HepG2 (cell line): ENCODE data around the gene ATOH8. TPM values are rescaled to one million over a fixed set of nuclear protein-coding genes. Genes with fewer than 3 reads are reported as not detected.

Source experiments
- ATM ChIP-seq: fragments of 450-650 bp; IDR thresholded peaks from 2 replicates; pipeline ENCODE4 v1.7.1; 2017; ENCODE audit warnings: mild to moderate bottlenecking, borderline replicate concordance
- EED ChIP-seq: sonication (generic); formaldehyde crosslinking; IDR thresholded peaks from 2 replicates; pipeline ENCODE4 v1.5.0; 2020; ENCODE audit warnings: mild to moderate bottlenecking, missing genetic modification reagents
- ERF ChIP-seq: IDR thresholded peaks from 2 replicates; pipeline ENCODE4 v1.6.1; 2018; ENCODE audit warnings: missing biosample characterization, missing genetic modification reagents
- ESRRA ChIP-seq: sonication (generic); formaldehyde crosslinking; IDR thresholded peaks from 2 replicates; pipeline ENCODE4 v1.5.1; 2020; ENCODE audit warnings: mild to moderate bottlenecking, low read depth, missing genetic modification reagents
- KDM2A ChIP-seq: sonication (generic); formaldehyde crosslinking; IDR thresholded peaks from 2 replicates; pipeline ENCODE4 v1.4.0; 2020; ENCODE audit warnings: low read depth, missing genetic modification reagents, borderline replicate concordance
- KMT2A ChIP-seq: sonication (generic); formaldehyde crosslinking; IDR thresholded peaks from 2 replicates; pipeline ENCODE4 v1.4.0; 2020; ENCODE audit warnings: missing genetic modification reagents
- MAZ ChIP-seq, 2 experiments: sonication (generic) in 1 of 2; formaldehyde crosslinking in 1 of 2; IDR thresholded peaks; 2 replicates each; pipeline versions ENCODE4 v1.5.0 to v1.6.1; 2012 to 2020; ENCODE audit warnings: low read depth in 2 of 2, mild to moderate bottlenecking in 2 of 2, borderline replicate concordance in 1 of 2, improper control_type of control experiment in 1 of 2, low read length in 1 of 2, missing genetic modification reagents in 1 of 2, moderate library complexity in 1 of 2
- MBNL3 ChIP-seq: fragments of 250-450 bp; sonication (Bioruptor Pico); conservative IDR thresholded peaks from 2 replicates; pipeline ENCODE4 v1.8.0; 2022; ENCODE audit warnings: mild to moderate bottlenecking, inconsistent platforms
- MYC ChIP-seq: sonication (generic); formaldehyde crosslinking; IDR thresholded peaks from 2 replicates; pipeline ENCODE4 v1.9.0; 2021; ENCODE audit warnings: missing genetic modification reagents, borderline replicate concordance
- REPIN1 ChIP-seq: sonication (generic); formaldehyde crosslinking; IDR thresholded peaks from 2 replicates; pipeline ENCODE4 v1.8.0; 2022; ENCODE audit warnings: missing genetic modification reagents, low read depth, mild to moderate bottlenecking, borderline replicate concordance
- RFX1 ChIP-seq: fragments of 450-650 bp; IDR thresholded peaks from 2 replicates; pipeline ENCODE4 v1.6.1; 2017
- TOE1 ChIP-seq: sonication (generic); formaldehyde crosslinking; IDR thresholded peaks from 2 replicates; pipeline ENCODE4 v1.4.0; 2020; ENCODE audit warnings: mild to moderate bottlenecking, missing genetic modification reagents
- ZFX ChIP-seq: sonication (generic); formaldehyde crosslinking; IDR thresholded peaks from 2 replicates; pipeline ENCODE4 v1.4.0; 2020; ENCODE audit warnings: mild to moderate bottlenecking, low read depth, missing genetic modification reagents, moderate library complexity
- ZMAT3 ChIP-seq: sonication (generic); formaldehyde crosslinking; conservative IDR thresholded peaks from 2 replicates; pipeline ENCODE4 v1.7.0; 2021; ENCODE audit warnings: missing genetic modification reagents
- ZNF546 ChIP-seq: sonication (generic); formaldehyde crosslinking; conservative IDR thresholded peaks from 2 replicates; pipeline ENCODE4 v1.8.1; 2023; ENCODE audit warnings: mild to moderate bottlenecking, missing genetic modification reagents
- ZNF720 ChIP-seq: sonication (generic); formaldehyde crosslinking; IDR thresholded peaks from 2 replicates; pipeline ENCODE4 v1.4.0; 2020; ENCODE audit warnings: missing genetic modification reagents
- ZNF768 ChIP-seq: sonication (generic); formaldehyde crosslinking; IDR thresholded peaks from 2 replicates; pipeline ENCODE4 v1.4.0; 2020; ENCODE audit warnings: missing genetic modification reagents
- polyA plus RNA-seq, 8 experiments: library from polyadenylated mRNA; depleted of rRNA in 3 of 8; stranded (reverse) in 7 of 8; unstranded in 1 of 8; fragments of >200 nt; fragmentation: Illumina TruSeq in 4 of 8; extraction: Trizol in 4 of 8; gene quantifications; 2 replicates each; pipeline versions ENCODE4 v1.2.1 to v1.2.3, GENCODE V29; 2011 to 2016; ENCODE audit warnings: low read depth in 4 of 8, missing spikeins in 1 of 8, mixed read lengths in 1 of 8; ENCODE audit not compliant: insufficient read depth in 1 of 8
- total RNA-seq, 5 experiments: library from RNA; depleted of rRNA; stranded (reverse); fragments of >200 nt; fragmentation: Illumina TruSeq; extraction: Trizol; gene quantifications; 2 replicates each; pipeline ENCODE4 v1.2.3, GENCODE V29; 2016; ENCODE audit warnings: low read depth in 1 of 5
- TF ChIP-seq, protein P1 (sequence below): sonication (generic); formaldehyde crosslinking; IDR thresholded peaks from 2 replicates; pipeline ENCODE4 v1.4.0; 2020; ENCODE audit warnings: mild to moderate bottlenecking, missing genetic modification reagents
- TF ChIP-seq, protein P2 (sequence below): sonication (generic); formaldehyde crosslinking; IDR thresholded peaks from 2 replicates; pipeline ENCODE4 v1.4.0; 2020; ENCODE audit warnings: missing genetic modification reagents, mild to moderate bottlenecking, borderline replicate concordance
- TF ChIP-seq, protein P3 (sequence below): sonication (generic); formaldehyde crosslinking; IDR thresholded peaks from 2 replicates; pipeline ENCODE4 v1.9.0; 2021; ENCODE audit warnings: missing genetic modification reagents, borderline replicate concordance
- TF ChIP-seq, protein P4 (sequence below): sonication (generic); formaldehyde crosslinking; IDR thresholded peaks from 2 replicates; pipeline ENCODE4 v1.4.0; 2020; ENCODE audit warnings: mild to moderate bottlenecking, missing genetic modification reagents

ATOH8 gene
- total and polyA plus RNA-seq, 2 of the 13 experiments (the other 11 are each of a cell fraction or from before 2014, with no cell fraction given): 0.13 to 0.61 TPM

DNA sequence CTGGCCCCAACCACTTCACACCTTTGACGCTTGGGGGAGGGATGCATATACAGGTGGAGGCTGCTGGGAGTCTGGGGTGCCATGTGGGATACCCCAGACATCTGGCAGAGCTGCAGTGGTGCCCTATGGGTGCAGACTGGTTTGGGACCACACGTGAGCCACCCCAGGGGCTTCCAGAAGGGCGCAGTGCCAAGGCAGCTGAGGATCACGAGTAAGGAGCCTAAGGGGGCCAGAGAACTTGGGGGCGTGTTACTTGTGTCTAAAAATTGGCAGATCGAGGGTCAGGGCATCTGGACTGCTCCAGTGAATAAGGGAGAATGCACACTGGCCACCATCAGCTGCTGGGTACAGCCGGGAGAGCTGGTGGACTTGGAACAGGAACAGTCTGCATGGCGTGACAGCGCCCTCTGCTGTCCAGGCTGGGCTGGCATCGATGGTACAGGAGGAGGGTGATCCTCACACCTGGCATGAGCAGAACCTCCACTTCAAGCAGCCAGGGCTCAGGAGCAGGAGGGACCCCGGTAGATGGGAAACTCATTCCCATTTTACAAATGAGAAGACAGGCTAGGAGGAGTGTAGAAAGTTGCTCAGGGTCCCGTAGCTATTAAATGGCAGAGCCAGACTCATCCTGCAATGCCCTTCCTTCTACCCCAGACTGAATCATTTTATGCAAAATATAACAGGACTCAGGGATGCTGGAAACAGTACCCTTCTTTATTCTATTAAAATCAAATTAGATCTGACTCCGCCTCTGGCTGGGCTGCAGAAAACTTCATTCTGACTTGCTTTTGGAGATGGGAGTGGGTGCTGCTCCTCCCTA is 60.4 kb downstream of the ATOH8 start (continued):
- TF ChIP-seq, protein P1, sequence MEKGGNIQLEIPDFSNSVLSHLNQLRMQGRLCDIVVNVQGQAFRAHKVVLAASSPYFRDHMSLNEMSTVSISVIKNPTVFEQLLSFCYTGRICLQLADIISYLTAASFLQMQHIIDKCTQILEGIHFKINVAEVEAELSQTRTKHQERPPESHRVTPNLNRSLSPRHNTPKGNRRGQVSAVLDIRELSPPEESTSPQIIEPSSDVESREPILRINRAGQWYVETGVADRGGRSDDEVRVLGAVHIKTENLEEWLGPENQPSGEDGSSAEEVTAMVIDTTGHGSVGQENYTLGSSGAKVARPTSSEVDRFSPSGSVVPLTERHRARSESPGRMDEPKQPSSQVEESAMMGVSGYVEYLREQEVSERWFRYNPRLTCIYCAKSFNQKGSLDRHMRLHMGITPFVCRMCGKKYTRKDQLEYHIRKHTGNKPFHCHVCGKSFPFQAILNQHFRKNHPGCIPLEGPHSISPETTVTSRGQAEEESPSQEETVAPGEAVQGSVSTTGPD: no peak
- TF ChIP-seq ZNF546: no peak
- TF ChIP-seq KDM2A (CRISPR knock-in tag): peak; percentile 82
- TF ChIP-seq EED (CRISPR knock-in tag): 0 out of 2 replicates have a peak, but pooled peaks have one; percentile 53
- 0 out of 2 replicates have a peak, but pooled peaks have one; percentile 20 for TF ChIP-seq KMT2A (CRISPR knock-in tag)
- TF ChIP-seq, protein P2, sequence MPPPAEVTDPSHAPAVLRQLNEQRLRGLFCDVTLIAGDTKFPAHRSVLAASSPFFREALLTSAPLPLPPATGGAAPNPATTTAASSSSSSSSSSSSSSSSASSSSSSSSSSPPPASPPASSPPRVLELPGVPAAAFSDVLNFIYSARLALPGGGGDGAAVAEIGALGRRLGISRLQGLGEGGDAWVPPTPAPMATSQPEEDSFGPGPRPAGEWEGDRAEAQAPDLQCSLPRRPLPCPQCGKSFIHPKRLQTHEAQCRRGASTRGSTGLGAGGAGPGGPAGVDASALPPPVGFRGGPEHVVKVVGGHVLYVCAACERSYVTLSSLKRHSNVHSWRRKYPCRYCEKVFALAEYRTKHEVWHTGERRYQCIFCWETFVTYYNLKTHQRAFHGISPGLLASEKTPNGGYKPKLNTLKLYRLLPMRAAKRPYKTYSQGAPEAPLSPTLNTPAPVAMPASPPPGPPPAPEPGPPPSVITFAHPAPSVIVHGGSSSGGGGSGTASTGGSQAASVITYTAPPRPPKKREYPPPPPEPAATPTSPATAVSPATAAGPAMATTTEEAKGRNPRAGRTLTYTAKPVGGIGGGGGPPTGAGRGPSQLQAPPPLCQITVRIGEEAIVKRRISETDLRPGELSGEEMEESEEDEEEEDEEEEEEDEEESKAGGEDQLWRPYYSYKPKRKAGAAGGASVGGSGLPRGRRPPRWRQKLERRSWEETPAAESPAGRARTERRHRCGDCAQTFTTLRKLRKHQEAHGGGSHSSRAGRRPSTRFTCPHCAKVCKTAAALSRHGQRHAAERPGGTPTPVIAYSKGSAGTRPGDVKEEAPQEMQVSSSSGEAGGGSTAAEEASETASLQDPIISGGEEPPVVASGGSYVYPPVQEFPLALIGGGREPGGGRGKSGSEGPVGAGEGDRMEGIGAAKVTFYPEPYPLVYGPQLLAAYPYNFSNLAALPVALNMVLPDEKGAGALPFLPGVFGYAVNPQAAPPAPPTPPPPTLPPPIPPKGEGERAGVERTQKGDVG: peak; percentile 20; the same call in 1 of the 2 replicates
- no peak for TF ChIP-seq ESRRA (CRISPR knock-in tag)
- TF ChIP-seq ATM: no peak
- TF ChIP-seq, protein P3, sequence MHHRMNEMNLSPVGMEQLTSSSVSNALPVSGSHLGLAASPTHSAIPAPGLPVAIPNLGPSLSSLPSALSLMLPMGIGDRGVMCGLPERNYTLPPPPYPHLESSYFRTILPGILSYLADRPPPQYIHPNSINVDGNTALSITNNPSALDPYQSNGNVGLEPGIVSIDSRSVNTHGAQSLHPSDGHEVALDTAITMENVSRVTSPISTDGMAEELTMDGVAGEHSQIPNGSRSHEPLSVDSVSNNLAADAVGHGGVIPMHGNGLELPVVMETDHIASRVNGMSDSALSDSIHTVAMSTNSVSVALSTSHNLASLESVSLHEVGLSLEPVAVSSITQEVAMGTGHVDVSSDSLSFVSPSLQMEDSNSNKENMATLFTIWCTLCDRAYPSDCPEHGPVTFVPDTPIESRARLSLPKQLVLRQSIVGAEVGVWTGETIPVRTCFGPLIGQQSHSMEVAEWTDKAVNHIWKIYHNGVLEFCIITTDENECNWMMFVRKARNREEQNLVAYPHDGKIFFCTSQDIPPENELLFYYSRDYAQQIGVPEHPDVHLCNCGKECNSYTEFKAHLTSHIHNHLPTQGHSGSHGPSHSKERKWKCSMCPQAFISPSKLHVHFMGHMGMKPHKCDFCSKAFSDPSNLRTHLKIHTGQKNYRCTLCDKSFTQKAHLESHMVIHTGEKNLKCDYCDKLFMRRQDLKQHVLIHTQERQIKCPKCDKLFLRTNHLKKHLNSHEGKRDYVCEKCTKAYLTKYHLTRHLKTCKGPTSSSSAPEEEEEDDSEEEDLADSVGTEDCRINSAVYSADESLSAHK: no peak
- peak; percentile 35; the same call in 1 of the 2 replicates for TF ChIP-seq ERF (CRISPR knock-in tag)
- TF ChIP-seq REPIN1 (CRISPR knock-in tag): peak; percentile 45; the same call in 1 of the 2 replicates
- no peak for TF ChIP-seq ZNF720 (CRISPR knock-in tag)
- TF ChIP-seq MYC: peak; percentile 24; the same call in 1 of the 2 replicates
- TF ChIP-seq ZNF768 (CRISPR knock-in tag): peak; percentile 41; the same call in 1 of the 2 replicates
- TF ChIP-seq TOE1 (CRISPR knock-in tag): no peak
- TF ChIP-seq ZMAT3: peak; percentile 61; the same call in 1 of the 2 replicates
- TF ChIP-seq MAZ (IDR thresholded peaks at IDR 0.05; ENCODE audit: borderline replicate concordance, low read depth, low read length): no peak
- peak; percentile 50; the same call in 1 of the 2 replicates for TF ChIP-seq MAZ (CRISPR knock-in tag; IDR thresholded peaks at IDR 0.05; ENCODE audit: low read depth)
- TF ChIP-seq MBNL3 (CRISPR knock-in tag): no peak
- TF ChIP-seq ZFX (CRISPR knock-in tag): no peak
- TF ChIP-seq, protein P4, sequence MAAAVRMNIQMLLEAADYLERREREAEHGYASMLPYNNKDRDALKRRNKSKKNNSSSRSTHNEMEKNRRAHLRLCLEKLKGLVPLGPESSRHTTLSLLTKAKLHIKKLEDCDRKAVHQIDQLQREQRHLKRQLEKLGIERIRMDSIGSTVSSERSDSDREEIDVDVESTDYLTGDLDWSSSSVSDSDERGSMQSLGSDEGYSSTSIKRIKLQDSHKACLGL (CRISPR knock-in tag): no peak
- TF ChIP-seq RFX1: no peak
